Neural crest cell (in vitro differentiated cells): ENCODE data around the gene CCDC148. TPM values are rescaled to one million over a fixed set of nuclear protein-coding genes. Genes with fewer than 3 reads are reported as not detected.
A peak's percentile ranks its signal among the peaks of the same experiment; 100 is the strongest.
"Not testable (repeated sequence)": the region's sequence is repeated elsewhere in the genome, so short reads cannot be mapped to it uniquely, and the experiment has no call there.

Experiments used
- DNase-seq: peaks from one replicate; pipeline ENCODE4 v3.0.0; 2021; ENCODE audit warnings: low read depth, mixed read lengths, low spot score
- H3K27ac Mint-ChIP-seq: one replicate; pipeline ENCODE4 v1.8.0; 2021; ENCODE audit warnings: mild to moderate bottlenecking, mixed read lengths; ENCODE audit not compliant: unreplicated experiment
- H3K27me3 Mint-ChIP-seq: 2 replicates; pipeline ENCODE4 v1.8.0; 2021; ENCODE audit warnings: low read depth, mild to moderate bottlenecking, mixed read lengths
- H3K36me3 Mint-ChIP-seq: 2 replicates; pipeline ENCODE4 v1.8.0; 2021; ENCODE audit warnings: low read depth, mild to moderate bottlenecking, mixed read lengths
- H3K4me1 Mint-ChIP-seq: 2 replicates; pipeline ENCODE4 v1.8.0; 2021; ENCODE audit warnings: mixed read lengths
- H3K4me3 Mint-ChIP-seq: one replicate; pipeline ENCODE4 v1.8.0; 2021; ENCODE audit warnings: mild to moderate bottlenecking, mixed read lengths
- H3K9me3 Mint-ChIP-seq: 2 replicates; pipeline ENCODE4 v1.8.0; 2021; ENCODE audit warnings: mixed read lengths
- total RNA-seq: library from RNA; stranded (reverse); gene quantifications from 2 replicates; pipeline ENCODE4 v1.2.1, GENCODE V29; 2021
- TF ChIP-seq, protein P1 (sequence below): fragments of 200-600 bp; sonication (generic); conservative IDR thresholded peaks from 2 replicates; pipeline ENCODE4 v1.5.0; 2021; ENCODE audit warnings: antibody characterized with exemption, mild to moderate bottlenecking

The CCDC148 gene
- total RNA-seq, 1 donor from 2014 or later = 1.8 TPM

DNA sequence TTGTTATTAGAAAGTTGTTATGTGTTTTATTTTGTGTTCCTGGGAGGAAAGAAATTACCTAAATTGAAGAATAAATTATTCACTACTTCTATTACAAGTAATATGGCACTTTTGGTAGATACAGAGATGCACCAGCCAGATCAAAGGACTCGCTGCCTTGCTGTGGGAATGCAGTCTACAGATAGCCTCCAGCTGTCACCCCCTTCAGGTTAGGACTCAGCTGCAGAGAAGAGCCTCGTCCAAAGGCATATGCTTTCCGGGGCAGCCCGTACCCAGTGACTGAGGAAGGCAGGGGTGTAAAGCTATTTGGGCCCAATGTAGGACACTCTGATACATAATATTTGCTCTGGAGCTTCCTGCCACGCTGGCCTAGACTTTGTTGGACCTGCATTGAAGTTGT, 90.2 kb downstream of the CCDC148 start:
- H3K27me3 Mint-ChIP-seq = no peaks in the 10 kb centered on the region
- H3K27ac Mint-ChIP-seq = no peak overlapping the region
- H3K4me1 Mint-ChIP-seq = no peaks in the 10 kb centered on the region
- DNase-seq = no peak
- peaks cover 5% of the 10 kb centered on the region for H3K9me3 Mint-ChIP-seq
- H3K36me3 Mint-ChIP-seq = peaks cover 12% of the 10 kb centered on the region
- H3K4me3 Mint-ChIP-seq = no peak overlapping the region
- TF ChIP-seq, protein P1, sequence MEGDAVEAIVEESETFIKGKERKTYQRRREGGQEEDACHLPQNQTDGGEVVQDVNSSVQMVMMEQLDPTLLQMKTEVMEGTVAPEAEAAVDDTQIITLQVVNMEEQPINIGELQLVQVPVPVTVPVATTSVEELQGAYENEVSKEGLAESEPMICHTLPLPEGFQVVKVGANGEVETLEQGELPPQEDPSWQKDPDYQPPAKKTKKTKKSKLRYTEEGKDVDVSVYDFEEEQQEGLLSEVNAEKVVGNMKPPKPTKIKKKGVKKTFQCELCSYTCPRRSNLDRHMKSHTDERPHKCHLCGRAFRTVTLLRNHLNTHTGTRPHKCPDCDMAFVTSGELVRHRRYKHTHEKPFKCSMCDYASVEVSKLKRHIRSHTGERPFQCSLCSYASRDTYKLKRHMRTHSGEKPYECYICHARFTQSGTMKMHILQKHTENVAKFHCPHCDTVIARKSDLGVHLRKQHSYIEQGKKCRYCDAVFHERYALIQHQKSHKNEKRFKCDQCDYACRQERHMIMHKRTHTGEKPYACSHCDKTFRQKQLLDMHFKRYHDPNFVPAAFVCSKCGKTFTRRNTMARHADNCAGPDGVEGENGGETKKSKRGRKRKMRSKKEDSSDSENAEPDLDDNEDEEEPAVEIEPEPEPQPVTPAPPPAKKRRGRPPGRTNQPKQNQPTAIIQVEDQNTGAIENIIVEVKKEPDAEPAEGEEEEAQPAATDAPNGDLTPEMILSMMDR = no peak

DNA sequence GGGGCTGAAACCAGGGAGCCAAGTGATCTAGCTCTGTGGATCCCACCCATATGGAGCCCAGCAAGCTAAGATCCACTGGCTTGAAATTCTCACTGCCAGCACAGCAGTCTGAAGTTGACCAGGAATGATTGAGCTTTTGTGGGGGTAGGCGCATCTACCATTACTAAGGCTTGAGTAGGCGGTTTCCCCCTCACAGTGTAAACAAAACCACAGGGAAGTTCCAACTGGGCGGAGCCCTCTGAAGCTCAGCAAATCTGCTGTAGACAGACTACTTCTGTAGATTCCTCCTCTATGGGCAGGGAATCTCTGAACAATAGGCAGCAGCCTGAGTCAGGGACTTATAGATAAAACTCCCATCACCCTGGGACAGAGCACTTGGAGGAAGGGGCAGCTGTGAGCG, 96.7 kb downstream of the CCDC148 start:
- no peak overlapping the region for H3K4me3 Mint-ChIP-seq
- H3K4me1 Mint-ChIP-seq = no peaks in the 10 kb centered on the region
- peaks cover 3% of the 10 kb centered on the region for H3K9me3 Mint-ChIP-seq
- no peak for DNase-seq
- no peak overlapping the region for H3K27ac Mint-ChIP-seq
- peaks cover 9% of the 10 kb centered on the region for H3K36me3 Mint-ChIP-seq
- TF ChIP-seq, protein P1 = no peak
- no peaks in the 10 kb centered on the region for H3K27me3 Mint-ChIP-seq

DNA sequence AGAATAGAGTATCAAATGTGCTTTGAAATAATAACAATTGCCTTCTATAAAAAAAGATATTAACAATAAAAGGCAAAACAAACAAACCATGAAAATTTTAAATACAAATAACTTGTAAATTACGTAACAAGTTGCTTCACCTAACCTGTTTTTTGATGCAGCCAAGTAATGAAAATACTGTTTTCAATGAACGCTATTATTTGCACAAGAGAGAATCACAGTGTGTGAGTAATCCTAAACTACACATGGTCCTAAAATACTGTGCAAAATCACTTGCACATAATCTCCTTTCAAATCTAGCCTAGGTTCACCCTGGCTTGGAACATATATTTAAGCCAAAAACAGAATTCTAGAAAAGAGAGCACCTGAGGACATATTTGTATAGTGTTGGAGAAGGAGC, 98.9 kb downstream of the CCDC148 start:
- Mint-ChIP-seq H3K36me3 (peaks cover 6% of the 10 kb centered on the region), H3K27ac (no peak overlapping the region), H3K4me3 (no peak overlapping the region), H3K4me1 (no peaks in the 10 kb centered on the region), H3K9me3 (no peaks in the 10 kb centered on the region), H3K27me3 (no peaks in the 10 kb centered on the region)
- DNase-seq = no peak
- TF ChIP-seq, protein P1 = no peak

DNA sequence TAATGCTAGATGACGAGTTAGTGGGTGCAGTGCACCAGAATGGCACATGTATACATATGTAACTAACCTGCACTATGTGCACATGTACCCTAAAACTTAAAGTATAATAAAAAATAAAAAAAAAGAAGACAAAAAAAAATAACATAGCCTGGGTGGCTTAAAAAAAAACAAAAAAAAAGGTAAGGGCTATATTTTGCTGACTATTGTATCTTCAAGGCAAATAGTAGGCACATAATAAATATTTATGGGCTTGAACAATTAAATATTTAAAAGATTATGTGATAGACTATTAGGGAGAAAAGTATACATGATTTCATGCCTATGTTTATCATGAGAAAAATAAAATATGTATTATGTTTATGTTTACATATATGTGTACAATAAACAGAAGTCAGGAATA, 99.4 kb downstream of the CCDC148 start:
- Mint-ChIP-seq H3K36me3 (no peaks in the 10 kb centered on the region), H3K4me1 (no peaks in the 10 kb centered on the region), H3K9me3 (no peaks in the 10 kb centered on the region), H3K27ac (no peak overlapping the region), H3K27me3 (no peaks in the 10 kb centered on the region), H3K4me3 (no peak overlapping the region)
- no peak for DNase-seq
- TF ChIP-seq, protein P1 = no peak

DNA sequence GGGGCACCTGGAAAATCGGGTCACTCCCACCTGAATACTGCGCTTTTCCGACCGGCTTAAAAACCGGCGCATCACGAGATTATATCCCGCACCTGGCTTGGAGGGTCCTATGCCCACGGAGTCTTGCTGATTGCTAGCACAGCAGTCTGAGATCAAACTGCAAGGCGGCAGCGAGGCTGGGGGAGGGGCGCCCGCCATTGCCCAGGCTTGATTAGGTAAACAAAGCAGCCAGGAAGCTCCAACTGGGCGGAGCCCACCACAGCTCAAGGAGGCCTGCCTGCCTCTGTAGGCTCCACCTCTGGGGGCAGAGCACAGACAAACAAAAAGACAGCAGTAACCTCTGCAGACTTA, 105.1 kb downstream of the CCDC148 start:
- H3K4me3 Mint-ChIP-seq, H3K27me3 Mint-ChIP-seq, H3K27ac Mint-ChIP-seq, H3K36me3 Mint-ChIP-seq, DNase-seq, H3K9me3 Mint-ChIP-seq, H3K4me1 Mint-ChIP-seq: not testable (repeated sequence)

DNA sequence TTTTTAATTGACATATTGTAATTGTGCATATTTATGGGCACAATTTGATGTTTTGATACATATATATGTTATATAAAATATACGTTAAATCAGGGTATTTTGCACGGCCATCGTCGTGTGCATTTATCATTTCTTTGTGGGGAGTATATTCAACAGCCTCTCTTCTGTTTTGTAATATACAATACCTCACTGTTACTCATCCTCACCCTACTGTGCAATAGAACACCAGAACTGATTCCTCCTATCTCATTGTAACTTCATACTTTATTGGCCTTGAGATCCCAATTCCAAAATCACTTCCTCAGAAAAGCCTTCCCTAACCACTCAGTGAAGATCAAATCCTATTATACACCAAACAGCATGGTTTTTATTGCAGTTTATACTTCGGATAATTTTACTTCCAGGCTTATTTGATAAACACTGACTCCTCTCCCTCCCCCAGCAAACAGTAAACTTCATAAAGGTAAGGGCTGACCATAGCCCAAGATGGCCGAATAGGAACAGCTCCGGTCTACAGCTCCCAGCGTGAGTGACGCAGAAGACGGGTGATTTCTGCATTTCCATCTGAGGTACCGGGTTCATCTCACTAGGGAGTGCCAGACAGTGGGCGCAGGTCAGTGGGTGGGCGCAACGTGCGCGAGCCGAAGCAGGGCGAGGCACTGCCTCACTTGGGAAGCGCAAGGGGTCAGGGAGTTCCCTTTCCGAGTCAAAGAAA, 105.6 kb downstream of the CCDC148 start:
- H3K9me3 Mint-ChIP-seq, H3K36me3 Mint-ChIP-seq, H3K27me3 Mint-ChIP-seq, H3K4me1 Mint-ChIP-seq, H3K27ac Mint-ChIP-seq, DNase-seq: not testable (repeated sequence)
- peak overlapping the region; percentile 31 for H3K4me3 Mint-ChIP-seq

DNA sequence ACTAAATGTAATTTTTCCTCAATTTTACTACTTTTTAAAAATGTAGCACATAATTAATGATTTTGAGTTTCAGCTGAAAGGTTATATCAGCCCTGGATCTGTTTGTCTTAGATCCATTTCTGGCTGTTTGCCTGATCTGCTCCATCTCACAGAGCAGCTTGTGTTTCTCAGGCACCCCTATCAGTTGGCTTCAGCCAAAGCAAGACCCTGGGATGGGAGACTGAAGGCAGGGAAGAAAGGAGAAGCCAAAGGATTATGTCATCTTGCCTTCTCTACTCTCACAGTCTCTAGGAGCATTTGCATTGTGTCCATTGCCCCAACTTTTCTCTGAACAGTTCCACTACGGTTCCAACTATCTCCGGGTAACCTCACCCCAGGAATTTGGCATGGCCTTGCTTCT, 110.5 kb downstream of the CCDC148 start:
- Mint-ChIP-seq H3K4me1 (peaks cover 4% of the 10 kb centered on the region), H3K27ac (no peak overlapping the region), H3K9me3 (peaks cover 2% of the 10 kb centered on the region), H3K4me3 (no peak overlapping the region), H3K27me3 (no peaks in the 10 kb centered on the region), H3K36me3 (peaks cover 2% of the 10 kb centered on the region)
- TF ChIP-seq, protein P1 = no peak
- DNase-seq = no peak
